Stimulated activated CD4-positive, alpha-beta T cell treated with anti-CD3 and anti-CD28 coated beads, Interleukin-1b, Interleukin-23, amount 100 ng/mL, for 4 hours (primary cell): ENCODE measurements around the gene GRID2.

Source experiments
- DNase-seq, 2 donors: peaks; one replicate each; pipeline ENCODE4 v3.0.0-alpha.2; 2020; ENCODE audit warnings: low read depth in 2 of 2

GRID2 gene

DNA sequence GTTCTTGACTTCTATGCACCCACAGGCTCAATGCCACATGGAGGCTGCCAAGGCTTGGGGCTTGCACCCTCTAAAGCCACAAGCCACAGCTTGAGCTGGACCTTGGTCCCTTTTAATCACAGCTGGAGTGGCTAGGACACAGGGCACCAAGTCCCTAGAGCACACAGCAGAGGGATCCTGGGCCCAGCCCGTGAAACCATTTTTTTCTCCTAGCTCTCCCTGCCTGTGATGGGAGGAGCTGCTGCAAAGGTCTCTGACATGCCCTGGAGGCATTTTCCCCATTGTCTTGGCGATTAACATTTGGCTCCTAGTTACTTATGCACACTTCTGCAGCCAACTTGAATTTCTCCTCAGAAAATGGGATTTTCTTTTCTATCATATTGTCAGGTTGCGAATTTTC, 410.9 kb downstream of the GRID2 start:
- no peak for DNase-seq

DNA sequence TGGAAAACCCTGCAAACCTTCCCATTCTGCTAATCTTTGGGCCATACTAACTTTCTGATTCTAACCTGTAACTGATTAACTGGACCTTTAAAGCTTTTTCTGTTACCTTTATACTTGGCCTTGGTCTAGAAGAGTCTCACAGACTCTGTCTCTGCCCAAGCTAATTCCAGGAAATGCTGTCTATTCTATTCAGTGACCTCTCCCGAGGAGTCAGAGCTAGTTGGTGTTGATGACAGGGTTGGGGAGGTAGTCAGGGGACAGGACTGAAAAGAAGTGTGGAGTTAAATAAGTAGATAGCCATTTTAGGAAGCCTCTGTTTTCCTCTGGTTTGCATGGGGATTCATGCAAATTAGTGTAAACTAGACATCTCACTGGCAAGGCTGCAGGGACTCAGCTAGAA, 429.5 kb downstream of the GRID2 start:
- DNase-seq: no peak

GRCh38 chr4:92735025-92735665, 431.4 kb downstream of the GRID2 start:
- no peak for DNase-seq

DNA sequence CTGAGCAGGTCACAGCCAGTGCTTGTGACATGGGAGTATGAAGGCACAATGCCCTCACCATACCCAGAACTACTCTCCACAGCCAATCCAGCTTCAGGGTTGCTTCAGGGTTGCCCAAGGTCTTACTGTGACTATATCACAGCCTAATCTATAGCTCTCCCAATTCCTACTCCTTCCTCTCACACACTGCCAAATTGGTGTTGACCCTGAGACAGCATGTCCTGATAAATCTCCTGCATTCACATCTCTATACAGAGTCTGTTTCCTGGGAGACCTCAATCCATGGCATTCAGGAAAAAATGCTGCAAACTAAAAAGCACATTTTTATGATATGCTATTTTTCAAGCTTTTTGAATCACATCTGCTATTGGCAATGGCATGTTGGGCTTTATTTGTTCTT, 456.7 kb downstream of the GRID2 start:
- no peak for DNase-seq

DNA sequence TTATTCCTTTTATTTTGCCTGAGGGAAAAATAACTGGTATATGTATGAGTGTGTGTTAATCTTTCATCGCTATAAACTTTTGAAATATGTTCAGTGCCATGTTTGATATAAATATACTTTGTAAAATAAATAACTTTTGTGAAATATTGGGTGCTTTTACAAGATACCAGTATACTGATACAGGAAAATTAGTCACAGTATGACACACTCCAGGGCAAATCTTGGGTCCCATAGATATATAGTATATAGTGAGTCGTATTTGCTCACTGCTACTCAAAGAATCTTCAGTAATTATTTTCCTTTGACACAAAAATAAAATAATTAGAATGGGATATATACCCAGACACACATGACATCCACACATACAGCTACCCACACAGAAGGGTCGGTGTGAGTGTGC, 472.3 kb downstream of the GRID2 start:
- no peak for DNase-seq

GRCh38 chr4:92789741-92790140, 486.0 kb downstream of the GRID2 start:
- DNase-seq: no peak

DNA sequence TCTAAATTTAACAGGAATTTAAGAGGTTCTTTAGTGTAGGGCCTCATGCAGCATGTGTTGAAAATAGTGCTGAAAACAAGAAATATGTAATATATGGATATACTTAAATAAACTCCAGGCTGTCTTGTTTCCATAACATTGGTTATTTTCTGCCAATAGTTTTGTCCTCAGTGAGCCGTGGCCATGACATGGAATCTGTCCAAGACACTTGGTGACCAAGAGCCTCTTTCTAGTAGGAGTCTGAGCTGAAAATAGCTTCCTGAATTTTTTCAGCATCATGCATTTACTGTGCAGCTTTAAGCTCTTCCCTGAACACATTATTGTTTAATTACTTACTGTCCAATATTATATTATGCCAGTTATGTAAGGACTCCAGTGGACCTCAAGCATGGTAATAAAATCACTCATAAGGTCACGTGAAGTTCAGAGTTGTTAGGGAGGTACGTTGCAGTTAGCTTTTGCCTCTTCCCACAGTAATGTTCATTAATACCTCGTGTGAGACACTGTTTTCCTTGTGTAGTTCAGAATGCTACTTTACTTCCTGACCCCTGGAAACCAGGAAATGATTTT, 488.2 kb downstream of the GRID2 start:
- no peak for DNase-seq

DNA sequence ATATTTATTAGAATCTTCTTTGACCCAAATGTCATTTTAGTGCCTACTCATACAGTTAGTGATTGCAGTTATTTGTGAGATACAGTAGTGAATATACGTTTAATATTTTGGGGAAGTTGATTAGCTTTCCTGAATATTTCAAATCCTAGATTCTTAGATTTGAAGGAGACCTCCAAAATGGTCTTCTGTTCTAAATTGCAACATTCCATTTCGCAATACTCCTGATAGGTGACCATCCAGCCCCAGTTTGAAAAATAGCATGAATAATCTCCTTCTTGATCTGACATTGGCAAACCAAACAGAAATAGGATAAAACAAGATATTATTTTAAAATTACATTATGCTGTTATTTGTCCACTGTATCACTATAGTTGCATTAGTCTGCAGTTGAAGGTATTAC, 505.6 kb downstream of the GRID2 start:
- DNase-seq: no peak

- no peak for DNase-seq
Observed at GRCh38 chr4:92812652-92813051, 508.9 kb downstream of the GRID2 start.

DNA sequence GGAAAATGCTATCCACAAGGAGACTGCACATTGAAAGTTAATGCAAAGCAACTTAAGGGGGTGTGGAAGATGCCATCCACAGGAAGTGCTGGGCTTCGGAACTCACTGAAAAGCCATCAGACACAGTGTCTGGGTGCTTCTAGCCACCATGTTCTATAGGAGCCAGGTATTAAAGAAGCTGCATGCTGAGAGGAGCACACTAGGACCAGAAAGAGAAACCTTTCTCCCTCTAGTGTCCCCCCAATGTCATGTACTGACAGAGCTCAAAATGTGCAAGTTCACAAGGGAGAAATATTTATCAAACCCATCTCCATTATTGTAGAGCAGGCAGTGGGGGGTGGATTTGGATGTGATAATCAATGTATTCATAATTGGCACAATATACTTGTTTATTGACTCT, 510.9 kb downstream of the GRID2 start:
- DNase-seq: no peak

- no peak for DNase-seq
Observed at GRCh38 chr4:92825256-92825655, 521.5 kb downstream of the GRID2 start.

DNA sequence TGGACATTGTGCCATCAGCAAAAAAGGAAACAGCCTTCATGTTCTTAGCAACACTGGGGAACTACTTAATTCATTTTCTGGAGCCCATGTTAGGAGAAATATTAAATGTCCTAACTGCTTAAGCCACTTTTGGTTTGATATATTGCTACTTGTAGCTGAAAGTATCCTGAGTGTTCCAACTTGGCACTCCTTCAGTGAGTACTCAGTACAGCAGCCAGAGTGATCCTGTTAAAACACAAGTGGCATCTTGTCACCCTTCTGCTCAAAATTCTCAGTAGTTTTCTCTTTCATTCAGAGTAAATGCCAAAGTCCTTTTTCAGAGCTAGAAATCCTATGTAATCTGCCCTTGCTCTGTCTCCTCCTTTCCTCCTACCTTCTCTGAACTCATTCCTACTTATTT, 522.0 kb downstream of the GRID2 start:
- DNase-seq: no peak

GRCh38 chr4:92830771-92831170, 527.0 kb downstream of the GRID2 start:
- no peak for DNase-seq

GRCh38 chr4:92840880-92841279, 537.1 kb downstream of the GRID2 start:
- no peak for DNase-seq

- DNase-seq: no peak
Observed at GRCh38 chr4:92843784-92844183, 540.0 kb downstream of the GRID2 start.

DNA sequence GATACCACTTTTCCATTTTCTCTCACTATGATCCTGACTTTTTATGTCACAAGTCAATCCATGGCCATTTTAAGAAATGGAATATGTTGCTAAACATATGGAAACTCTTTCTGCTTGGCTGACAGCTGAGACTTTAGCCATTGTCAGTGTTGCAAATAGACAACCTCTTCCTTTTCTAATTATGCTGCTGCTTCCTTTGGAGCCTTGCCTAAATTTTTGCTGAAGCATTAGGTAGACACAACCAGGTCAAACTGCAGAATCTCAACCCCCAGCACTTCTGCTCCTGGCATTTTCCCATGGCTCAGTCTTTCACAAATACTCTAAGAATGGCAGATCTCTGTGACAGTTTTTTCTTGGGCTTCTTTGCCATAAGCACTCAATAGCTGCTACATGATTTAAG, 543.3 kb downstream of the GRID2 start:
- no peak for DNase-seq

GRCh38 chr4:92862509-92862908, 558.7 kb downstream of the GRID2 start:
- DNase-seq: no peak

- DNase-seq: no peak
Observed at GRCh38 chr4:92864096-92864495, 560.3 kb downstream of the GRID2 start.

GRCh38 chr4:92872604-92873003, 568.8 kb downstream of the GRID2 start:
- DNase-seq: no peak

GRCh38 chr4:92885632-92886031, 581.9 kb downstream of the GRID2 start:
- no peak for DNase-seq

GRCh38 chr4:92952426-92952825, 648.7 kb downstream of the GRID2 start:
- DNase-seq: no peak

DNA sequence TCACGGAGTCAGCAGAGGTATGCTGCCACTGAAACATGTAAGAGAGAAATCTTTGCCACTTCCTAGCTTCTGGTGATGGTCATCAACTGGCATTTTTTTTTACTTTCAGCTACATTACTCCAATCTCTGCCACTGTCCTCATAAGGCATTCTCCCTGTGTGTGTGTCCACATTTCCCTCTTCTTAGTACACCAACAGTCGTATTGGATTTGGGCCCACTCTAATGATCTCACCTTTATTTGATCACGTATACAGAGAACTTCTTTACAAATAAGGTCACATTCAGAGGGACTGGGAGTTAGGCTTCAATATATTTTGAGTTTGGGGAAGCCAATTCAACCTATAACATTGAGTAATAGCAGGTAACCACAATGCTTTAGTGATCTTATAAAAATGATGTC, 649.1 kb downstream of the GRID2 start:
- no peak for DNase-seq

DNA sequence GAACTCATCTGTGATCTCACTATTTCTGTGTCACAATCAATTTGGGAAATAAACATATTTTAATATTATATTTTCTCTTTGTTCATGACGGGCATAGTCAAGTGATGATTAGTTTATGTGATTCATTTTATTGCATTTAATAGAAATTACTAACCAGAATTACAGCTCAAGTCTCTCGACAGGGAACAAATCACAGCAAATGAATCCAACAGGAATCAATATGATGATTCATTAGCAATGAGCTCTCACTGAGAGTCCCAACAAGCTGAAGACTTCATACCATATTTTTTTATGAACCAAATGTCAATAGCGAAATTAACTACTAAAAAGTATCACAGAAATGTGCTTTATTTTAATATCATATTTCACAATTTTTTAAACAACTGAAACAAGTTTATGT, 649.7 kb downstream of the GRID2 start:
- DNase-seq: no peak

- no peak for DNase-seq
Observed at GRCh38 chr4:92961881-92962280, 658.1 kb downstream of the GRID2 start.
